Measurements from ENCODE around the gene GAL3ST3. TPM values are rescaled to one million over a fixed set of nuclear protein-coding genes. Genes with fewer than 3 reads are reported as not detected.
A peak's percentile ranks its signal among the peaks of the same experiment; 100 is the strongest.

Gene GAL3ST3
- polyA plus RNA-seq, 3 donors = not detected

DNA sequence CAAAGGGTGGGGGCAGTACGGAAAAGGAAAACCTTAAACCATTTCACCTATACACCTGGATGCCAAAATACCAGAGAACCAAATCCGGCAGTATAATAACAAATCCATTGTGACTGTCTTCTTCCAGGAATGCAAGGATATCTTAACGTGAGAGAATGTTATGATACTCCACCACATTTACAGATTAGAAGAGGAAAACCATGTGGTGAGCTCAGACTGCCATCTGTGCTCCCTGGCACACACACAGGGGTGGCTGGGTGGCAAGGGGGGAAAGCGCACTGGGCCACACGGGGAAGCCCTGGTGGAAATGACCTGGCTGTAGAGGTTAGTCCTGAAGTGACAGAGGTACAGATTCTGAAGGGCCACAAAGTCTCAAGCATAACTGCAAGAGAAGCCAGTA, 56.9 kb downstream of the GAL3ST3 start:
- H3K79me2 ChIP-seq (ENCODE audit: insufficient read depth, low read length) = no peaks in the 10 kb centered on the region
- H3K4me3 ChIP-seq (replicated peaks in 1 of 3; ENCODE audit: low read depth in 2 of 3, low read length in 3 of 3) = no peak overlapping the region
- no peak for DNase-seq
- H3K36me3 ChIP-seq (replicated peaks in 1 of 2; ENCODE audit: control insufficient read depth in 1 of 2, insufficient read depth in 2 of 2, low read length in 2 of 2) = peaks cover 2 to 21% of the 10 kb centered on the region in 2 donors
- Mint-ChIP-seq H3K9me3 (no peaks in the 10 kb centered on the region), H3K27ac (peak overlapping the region in 1 of 7 donors; percentile 14), H3K36me3 (peaks cover 12 to 43% of the 10 kb centered on the region in 2 donors), H3K4me1 (peaks cover 6% of the 10 kb centered on the region), H3K27me3 (ENCODE audit: low read depth in 3 of 3) (no peaks in the 10 kb centered on the region), H3K4me3 (no peak overlapping the region)
- H4K20me1 ChIP-seq (ENCODE audit: insufficient read depth, low read length) = peaks cover under 1% of the 10 kb centered on the region
- intact Hi-C loops (cut with micrococcal nuclease) = loop anchor here in 1 of 2 donors (10.0 kb wide), 1 partner anchor 367 kb away; no protein-coding TSS in a partner anchor
- peaks cover 3 to 9% of the 10 kb centered on the region in 2 donors for H3K4me1 ChIP-seq (ENCODE audit: control insufficient read depth in 1 of 2, insufficient read depth in 2 of 2, low read length in 2 of 2)
- no peaks in the 10 kb centered on the region for H3K27me3 ChIP-seq (ENCODE audit: control insufficient read depth in 2 of 2, insufficient read depth in 2 of 2, low read length in 2 of 2)
- H3K9ac ChIP-seq (ENCODE audit: insufficient read depth, low read length, poor library complexity, severe bottlenecking) = no peak overlapping the region
- no peaks in the 10 kb centered on the region for H3K9me3 ChIP-seq (replicated peaks in 1 of 2; ENCODE audit: control insufficient read depth in 1 of 2, insufficient read depth in 1 of 2, low read length in 2 of 2)
- 100% methylated on average over 2 of the region's 5 CpGs for WGBS (ENCODE audit: insufficient coverage)
- TF ChIP-seq, protein P1, sequence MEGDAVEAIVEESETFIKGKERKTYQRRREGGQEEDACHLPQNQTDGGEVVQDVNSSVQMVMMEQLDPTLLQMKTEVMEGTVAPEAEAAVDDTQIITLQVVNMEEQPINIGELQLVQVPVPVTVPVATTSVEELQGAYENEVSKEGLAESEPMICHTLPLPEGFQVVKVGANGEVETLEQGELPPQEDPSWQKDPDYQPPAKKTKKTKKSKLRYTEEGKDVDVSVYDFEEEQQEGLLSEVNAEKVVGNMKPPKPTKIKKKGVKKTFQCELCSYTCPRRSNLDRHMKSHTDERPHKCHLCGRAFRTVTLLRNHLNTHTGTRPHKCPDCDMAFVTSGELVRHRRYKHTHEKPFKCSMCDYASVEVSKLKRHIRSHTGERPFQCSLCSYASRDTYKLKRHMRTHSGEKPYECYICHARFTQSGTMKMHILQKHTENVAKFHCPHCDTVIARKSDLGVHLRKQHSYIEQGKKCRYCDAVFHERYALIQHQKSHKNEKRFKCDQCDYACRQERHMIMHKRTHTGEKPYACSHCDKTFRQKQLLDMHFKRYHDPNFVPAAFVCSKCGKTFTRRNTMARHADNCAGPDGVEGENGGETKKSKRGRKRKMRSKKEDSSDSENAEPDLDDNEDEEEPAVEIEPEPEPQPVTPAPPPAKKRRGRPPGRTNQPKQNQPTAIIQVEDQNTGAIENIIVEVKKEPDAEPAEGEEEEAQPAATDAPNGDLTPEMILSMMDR (IDR thresholded peaks at IDR 0.05) = no peak
- H2AFZ ChIP-seq (ENCODE audit: insufficient read depth, low read depth, low read length, poor library complexity, severe bottlenecking) = no peak overlapping the region
- no peak overlapping the region for H3K27ac ChIP-seq (ENCODE audit: low read depth in 1 of 2, low read length in 2 of 2)
- H3K4me2 ChIP-seq (replicated peaks; ENCODE audit: extremely low read depth, low read length, poor library complexity, severe bottlenecking) = no peak overlapping the region

Other genes starting within 250 kb of the GAL3ST3 start
- gene SNX32, start 215.2 kb downstream of the GAL3ST3 start, polyA plus RNA-seq = under 1 TPM; 0.07 to 0.40 (median 0.12) TPM
- gene CFL1, start 191.0 kb downstream of the GAL3ST3 start, polyA plus RNA-seq = 1,000 to 10,000 TPM; 1,281 to 2,233 (median 1,889) TPM
- gene MUS81, start 188.7 kb downstream of the GAL3ST3 start, polyA plus RNA-seq = 10 to 100 TPM; 15.0 to 87.5 (median 16.4) TPM
- gene EFEMP2, start 176.4 kb downstream of the GAL3ST3 start, polyA plus RNA-seq = 10 to 100 TPM in 1 of 3 donors, under 1 TPM in 1, not detected in 1; 0.44 to 14.7 TPM
- 1 to 10 TPM in 1 of 3 donors, under 1 TPM in 2; 0.71 to 1.3 (median 0.78) TPM for gene CTSW, start 169.3 kb downstream of the GAL3ST3 start, polyA plus RNA-seq
- 100 to 1,000 TPM in 2 of 3 donors, 10 to 100 TPM in 1; 79.1 to 109 (median 101) TPM for gene FIBP, start 160.7 kb downstream of the GAL3ST3 start, polyA plus RNA-seq
- gene CCDC85B, start 158.5 kb downstream of the GAL3ST3 start, polyA plus RNA-seq = 10 to 100 TPM; 20.8 to 35.2 (median 24.4) TPM
- 10 to 100 TPM in 1 of 3 donors, 1 to 10 TPM in 2; 2.5 to 28.2 (median 2.5) TPM for gene FOSL1, start 148.8 kb downstream of the GAL3ST3 start, polyA plus RNA-seq
- gene C11orf68, start 130.1 kb downstream of the GAL3ST3 start, polyA plus RNA-seq = 10 to 100 TPM; 21.8 to 31.5 (median 22.8) TPM
- 10 to 100 TPM; 68.3 to 97.2 (median 72.1) TPM for gene DRAP1, start 129.7 kb downstream of the GAL3ST3 start, polyA plus RNA-seq
- under 1 TPM in 2 of 3 donors, not detected in 1; 0.67 to 0.71 TPM for gene TSGA10IP, start 103.7 kb downstream of the GAL3ST3 start, polyA plus RNA-seq
- 10 to 100 TPM in 2 of 3 donors, 1 to 10 TPM in 1; 8.9 to 52.8 (median 16.1) TPM for gene SART1, start 87.4 kb downstream of the GAL3ST3 start, polyA plus RNA-seq
- gene EIF1AD, start 47.0 kb downstream of the GAL3ST3 start, polyA plus RNA-seq = 10 to 100 TPM; 16.4 to 23.1 (median 18.2) TPM
- 100 to 1,000 TPM in 2 of 3 donors, 10 to 100 TPM in 1; 79.9 to 175 (median 142) TPM for gene BANF1, start 46.7 kb downstream of the GAL3ST3 start, polyA plus RNA-seq
- under 1 TPM in 1 of 3 donors, not detected in 2; 0.41 TPM for gene CST6, start 37.2 kb downstream of the GAL3ST3 start, polyA plus RNA-seq
- 10 to 100 TPM; 15.4 to 24.1 (median 22.0) TPM for gene CATSPER1, start 22.7 kb downstream of the GAL3ST3 start, polyA plus RNA-seq
- gene SF3B2, start 3.2 kb upstream of the GAL3ST3 start, polyA plus RNA-seq = 100 to 1,000 TPM in 1 of 3 donors, 10 to 100 TPM in 2; 32.1 to 107 (median 52.6) TPM
- 10 to 100 TPM in 2 of 3 donors, 1 to 10 TPM in 1; 8.1 to 36.8 (median 12.4) TPM for gene PACS1, start 21.1 kb upstream of the GAL3ST3 start, polyA plus RNA-seq
- 1 to 10 TPM in 1 of 3 donors, under 1 TPM in 2; 0.67 to 2.9 (median 0.90) TPM for gene KLC2, start 208.5 kb upstream of the GAL3ST3 start, polyA plus RNA-seq
- gene RAB1B, start 219.5 kb upstream of the GAL3ST3 start, polyA plus RNA-seq = 10 to 100 TPM; 17.9 to 90.5 (median 18.8) TPM
- 1 to 10 TPM in 1 of 3 donors, not detected in 2; 1.2 TPM for gene CNIH2, start 229.0 kb upstream of the GAL3ST3 start, polyA plus RNA-seq
- 10 to 100 TPM; 50.0 to 81.1 (median 63.8) TPM for gene YIF1A, start 240.0 kb upstream of the GAL3ST3 start, polyA plus RNA-seq
- not detected for gene TMEM151A, start 242.7 kb upstream of the GAL3ST3 start, polyA plus RNA-seq